Mucosa of descending colon (tissue), 3 donors: ENCODE results near the gene MXRA5. TPM values are rescaled to one million over a fixed set of nuclear protein-coding genes. Genes with fewer than 3 reads are reported as not detected.

ENCODE experiments used
- ATAC-seq: fragments of 200-7000 bp; cut with Tn5 transposase; one replicate; pipeline ENCODE4 v1.9.1; 2020; ENCODE audit warnings: mild to moderate bottlenecking, moderate library complexity
- DNase-seq, 3 donors: peaks; one replicate each; pipeline ENCODE4 v3.0.0-alpha.2; 2020
- H3K36me3 ChIP-seq: fragments of 200-600 bp; one replicate; pipeline ENCODE4 v1.8.0; 2021; ENCODE audit warnings: low read depth, mild to moderate bottlenecking
- H3K4me1 ChIP-seq: fragments of 200-600 bp; one replicate; pipeline ENCODE4 v1.8.0; 2021; ENCODE audit warnings: low read depth, mild to moderate bottlenecking
- H3K4me3 ChIP-seq: fragments of 200-600 bp; one replicate; pipeline ENCODE4 v1.8.0; 2021; ENCODE audit warnings: mild to moderate bottlenecking
- H3K9me3 ChIP-seq: fragments of 200-600 bp; one replicate; pipeline ENCODE4 v1.8.0; 2021; ENCODE audit warnings: mild to moderate bottlenecking
- intact Hi-C, 2 donors: fragments of 100-400 bp; cut with DNase I in 1 of 2; cut with micrococcal nuclease in 1 of 2; formaldehyde crosslinking; loops; one replicate each; pipeline versions ENCODE4 v1.11.0 to v1.11.1; 2022; cut with DNase I, micrococcal nuclease
- total RNA-seq, 3 donors: library from RNA; stranded (reverse); fragmentation: NEBNext Ultra II Directional in 2 of 3; extraction: Animal tissue kit (Norgen Biotek cat#: 25700) in 2 of 3; gene quantifications; one replicate each; pipeline versions ENCODE4 v1.2.1 to v1.2.4, GENCODE V29; 2021 to 2023
- TF ChIP-seq, protein P1 (sequence below): fragments of 200-600 bp; IDR thresholded peaks from one replicate; pipeline ENCODE4 v1.8.0; 2022; ENCODE audit warnings: antibody characterized with exemption, mild to moderate bottlenecking
- donor health status: DM: no; HTN: no; CAD: no; lungs with moderate emphysema.
- donor health status: DM: no; HTN: no; CAD: no.
- donor health status: DM: no; HTN: yes; CAD: no.

MXRA5 gene
- total RNA-seq, 3 donors from 2014 or later, result 3.3 to 6.1 (median 4.7) TPM

DNA sequence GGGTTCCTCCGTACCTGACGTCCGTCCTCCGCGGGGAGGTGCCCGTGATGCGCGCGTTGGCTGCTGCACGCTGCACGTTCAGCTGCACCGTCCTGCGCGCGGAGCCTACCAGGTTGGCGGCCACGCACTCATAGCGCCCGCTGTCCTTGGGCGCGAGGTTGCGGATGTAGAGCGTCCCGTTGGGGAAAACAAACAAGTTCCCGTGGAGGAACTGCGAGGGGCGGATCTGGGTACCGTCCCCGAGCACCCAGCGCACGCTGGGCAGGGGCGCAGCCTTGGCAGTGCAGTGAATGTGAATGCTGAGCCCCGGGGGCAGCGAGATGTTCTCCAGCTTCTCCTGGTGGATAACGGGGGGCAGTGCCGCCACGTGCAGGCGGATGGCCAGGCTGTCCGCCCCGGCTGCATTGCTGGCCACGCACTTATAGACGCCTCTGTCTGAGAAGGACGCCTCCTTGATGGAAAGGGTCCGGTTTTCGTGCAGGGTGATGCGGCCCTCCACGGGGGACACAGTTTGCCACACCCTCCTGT, 29.2 kb downstream of the MXRA5 start:
- TF ChIP-seq, protein P1, sequence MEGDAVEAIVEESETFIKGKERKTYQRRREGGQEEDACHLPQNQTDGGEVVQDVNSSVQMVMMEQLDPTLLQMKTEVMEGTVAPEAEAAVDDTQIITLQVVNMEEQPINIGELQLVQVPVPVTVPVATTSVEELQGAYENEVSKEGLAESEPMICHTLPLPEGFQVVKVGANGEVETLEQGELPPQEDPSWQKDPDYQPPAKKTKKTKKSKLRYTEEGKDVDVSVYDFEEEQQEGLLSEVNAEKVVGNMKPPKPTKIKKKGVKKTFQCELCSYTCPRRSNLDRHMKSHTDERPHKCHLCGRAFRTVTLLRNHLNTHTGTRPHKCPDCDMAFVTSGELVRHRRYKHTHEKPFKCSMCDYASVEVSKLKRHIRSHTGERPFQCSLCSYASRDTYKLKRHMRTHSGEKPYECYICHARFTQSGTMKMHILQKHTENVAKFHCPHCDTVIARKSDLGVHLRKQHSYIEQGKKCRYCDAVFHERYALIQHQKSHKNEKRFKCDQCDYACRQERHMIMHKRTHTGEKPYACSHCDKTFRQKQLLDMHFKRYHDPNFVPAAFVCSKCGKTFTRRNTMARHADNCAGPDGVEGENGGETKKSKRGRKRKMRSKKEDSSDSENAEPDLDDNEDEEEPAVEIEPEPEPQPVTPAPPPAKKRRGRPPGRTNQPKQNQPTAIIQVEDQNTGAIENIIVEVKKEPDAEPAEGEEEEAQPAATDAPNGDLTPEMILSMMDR, result no peak
- H3K4me1 ChIP-seq, result no peaks in the 10 kb centered on the region
- no peak for ATAC-seq

DNA sequence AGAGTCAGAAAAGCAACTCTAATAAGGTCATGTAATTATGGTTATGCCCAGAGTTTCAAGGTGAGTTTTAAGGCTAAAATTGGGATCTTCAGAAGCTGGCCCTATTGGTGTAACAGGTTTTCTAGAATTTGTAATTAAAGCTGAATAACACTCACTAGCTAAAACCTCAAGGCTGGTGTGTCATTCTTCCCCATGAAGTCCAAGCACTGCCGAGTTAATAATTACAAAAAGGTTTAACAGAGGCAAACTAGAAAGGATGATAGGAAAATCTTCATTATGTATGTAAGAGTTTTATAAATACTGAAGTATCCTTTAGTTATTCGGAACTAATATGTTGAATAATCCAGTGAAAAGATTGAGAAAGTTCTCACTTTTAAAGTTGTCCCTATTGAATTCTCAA, 34.3 kb downstream of the MXRA5 start:
- intact Hi-C loops, result no loop called here

More for the DNA sequence above, 29.2 kb downstream of the MXRA5 start:
- intact Hi-C loops, result no loop called here
- Histone ChIP-seq H3K4me3 (no peak overlapping the region), H3K36me3 (no peaks in the 10 kb centered on the region), H3K9me3 (no peaks in the 10 kb centered on the region)
- no peak for DNase-seq

DNA sequence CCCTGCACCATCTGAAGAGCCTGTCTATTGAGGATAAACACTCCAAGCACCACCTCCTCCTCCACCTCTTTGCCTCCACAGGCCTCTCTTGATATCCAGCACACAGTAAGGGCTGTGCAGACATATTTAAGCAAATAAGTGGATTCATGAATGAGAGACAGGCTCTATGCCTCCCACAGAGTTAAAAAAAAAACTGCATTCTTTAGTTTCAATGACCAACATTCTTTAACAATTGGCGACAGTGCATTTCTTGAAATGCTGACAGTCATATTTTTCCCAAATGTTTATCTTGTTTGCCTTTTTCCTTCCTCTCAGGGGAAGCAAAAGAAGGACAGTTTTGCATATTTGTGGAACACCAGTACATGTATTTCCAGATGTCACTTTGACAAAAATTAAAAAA, 38.6 kb downstream of the MXRA5 start:
- Histone ChIP-seq H3K36me3 (no peaks in the 10 kb centered on the region), H3K4me1 (no peaks in the 10 kb centered on the region), H3K4me3 (no peak overlapping the region), H3K9me3 (no peaks in the 10 kb centered on the region)
- TF ChIP-seq, protein P1, result no peak
- ATAC-seq, result no peak
- intact Hi-C loops, result no loop called here
- DNase-seq, result no peak

More for the DNA sequence above, 34.3 kb downstream of the MXRA5 start:
- Histone ChIP-seq H3K9me3 (no peaks in the 10 kb centered on the region), H3K4me1 (no peaks in the 10 kb centered on the region), H3K36me3 (no peaks in the 10 kb centered on the region), H3K4me3 (no peak overlapping the region)
- TF ChIP-seq, protein P1, result no peak
- ATAC-seq, result no peak
- no peak for DNase-seq

DNA sequence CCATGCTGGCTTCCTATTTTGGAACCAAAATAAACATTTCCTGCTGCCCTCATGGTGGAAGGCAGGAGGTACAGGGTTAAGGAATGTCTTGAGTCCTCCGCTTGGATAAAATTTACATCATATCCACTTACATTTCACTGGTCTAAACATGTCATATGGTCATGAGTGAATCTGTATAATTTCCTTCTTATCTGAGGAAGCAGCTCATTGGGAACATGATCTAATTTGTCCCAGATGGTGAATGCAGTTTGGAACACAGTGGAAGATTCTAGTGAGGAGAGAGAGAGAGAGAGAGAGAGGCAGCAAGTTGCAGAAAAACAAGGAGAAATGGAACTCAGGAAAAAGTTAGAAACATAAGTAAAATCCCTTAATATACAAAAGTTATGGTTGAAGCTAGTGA, 46.8 kb downstream of the MXRA5 start:
- intact Hi-C loops, result no loop called here
- Histone ChIP-seq H3K4me1 (no peaks in the 10 kb centered on the region), H3K36me3 (no peaks in the 10 kb centered on the region), H3K4me3 (no peak overlapping the region), H3K9me3 (no peaks in the 10 kb centered on the region)
- TF ChIP-seq, protein P1, result no peak
- DNase-seq (no peak), ATAC-seq (no peak)

DNA sequence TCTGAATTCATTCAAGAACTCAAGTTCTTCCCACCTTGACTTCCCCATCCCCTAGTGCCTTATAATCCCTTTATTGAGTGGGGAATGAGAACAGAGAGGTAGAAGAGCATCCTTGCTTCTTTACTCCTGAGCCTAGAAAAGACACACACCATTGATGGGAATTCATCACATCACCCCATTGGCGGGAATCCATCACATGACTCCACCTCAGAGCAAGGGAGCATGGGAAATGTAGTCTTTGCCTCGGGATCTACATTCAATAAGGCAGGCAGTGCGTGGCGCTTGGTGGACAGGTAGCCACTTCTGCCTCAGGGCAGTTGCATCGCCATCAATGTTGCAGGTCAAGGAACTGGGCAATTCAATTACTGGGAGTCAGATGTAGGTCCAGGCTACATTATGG, 50.7 kb downstream of the MXRA5 start:
- H3K4me1 ChIP-seq, result no peaks in the 10 kb centered on the region
- intact Hi-C loops, result no loop called here
- ATAC-seq, result no peak

More for the DNA sequence above, 50.7 kb downstream of the MXRA5 start:
- Histone ChIP-seq H3K4me3 (no peak overlapping the region), H3K9me3 (no peaks in the 10 kb centered on the region), H3K36me3 (no peaks in the 10 kb centered on the region)
- no peak for DNase-seq
- TF ChIP-seq, protein P1, result no peak
